GM19372 (cell line): ENCODE data around the gene CBX7.

Source experiments
- ATAC-seq: cut with Tn5 transposase; IDR thresholded peaks from one replicate; pipeline ENCODE4 v1.9.1; 2021; ENCODE audit warnings: mild to moderate bottlenecking, low read depth, moderate library complexity; ENCODE audit not compliant: unreplicated experiment

CBX7 gene

GRCh38 chr22:39094717-39095389 is 57.6 kb downstream of the CBX7 start:
- no peak for ATAC-seq

- ATAC-seq, result no peak
Observed at GRCh38 chr22:39092111-39092862, 60.2 kb downstream of the CBX7 start.

- no peak for ATAC-seq
Observed at GRCh38 chr22:39091126-39092081, 61.1 kb downstream of the CBX7 start.

- no peak for ATAC-seq
Observed at GRCh38 chr22:39090426-39091064, 61.9 kb downstream of the CBX7 start.

GRCh38 chr22:39089928-39090327 is 62.6 kb downstream of the CBX7 start:
- ATAC-seq, result no peak

GRCh38 chr22:39088685-39089032 is 63.8 kb downstream of the CBX7 start:
- ATAC-seq, result no peak

GRCh38 chr22:39087881-39088684 is 64.4 kb downstream of the CBX7 start:
- ATAC-seq, result no peak

GRCh38 chr22:39087098-39087497 is 65.4 kb downstream of the CBX7 start:
- ATAC-seq, result no peak

- no peak for ATAC-seq
Observed at GRCh38 chr22:39084666-39085065, 67.8 kb downstream of the CBX7 start.

- no peak for ATAC-seq
Observed at GRCh38 chr22:39083212-39084165, 69.0 kb downstream of the CBX7 start.

- no peak for ATAC-seq
Observed at GRCh38 chr22:39081598-39081997, 70.9 kb downstream of the CBX7 start.

GRCh38 chr22:39081016-39081415 is 71.5 kb downstream of the CBX7 start:
- no peak for ATAC-seq
